Fibroblast of lung (primary cell): ENCODE measurements around the gene JAG2. TPM values are rescaled to one million over a fixed set of nuclear protein-coding genes. Genes with fewer than 3 reads are reported as not detected.

Source experiments
- DNase-seq, 2 donors: peaks; one replicate each; pipeline versions ENCODE4 v3.0.0 to v3.0.0-alpha.2; 2010; ENCODE audit warnings: low read depth in 2 of 2
- H2AFZ ChIP-seq: 2 replicates; pipeline ENCODE4 v1.5.1; 2012; ENCODE audit warnings: low read length, control low read depth, inconsistent platforms
- H3K27ac ChIP-seq: 2 replicates; pipeline ENCODE4 v1.5.1; 2011; ENCODE audit warnings: low read length, control low read depth; ENCODE audit not compliant: insufficient read depth
- H3K27me3 ChIP-seq: 2 replicates; pipeline ENCODE4 v1.5.1; 2011; ENCODE audit warnings: mild to moderate bottlenecking, low read length; ENCODE audit not compliant: control insufficient read depth, insufficient read depth
- H3K36me3 ChIP-seq: 2 replicates; pipeline ENCODE4 v1.5.1; 2011; ENCODE audit warnings: low read length; ENCODE audit not compliant: control insufficient read depth, insufficient read depth
- H3K4me1 ChIP-seq: 2 replicates; pipeline ENCODE4 v1.5.1; 2011; ENCODE audit warnings: low read length; ENCODE audit not compliant: control insufficient read depth, insufficient read depth; ENCODE audit errors: extremely low read depth
- H3K4me2 ChIP-seq: 2 replicates; pipeline ENCODE4 v1.5.1; 2011; ENCODE audit warnings: low read length, control low read depth; ENCODE audit not compliant: insufficient read depth; ENCODE audit errors: extremely low read depth
- H3K4me3 ChIP-seq, 4 experiments: fragments of 200-600 bp in 1 of 4; sonication (generic) in 1 of 4; replicated peaks in 1 of 4; 2 replicates each; pipeline ENCODE4 v1.5.1; 2011 to 2016; ENCODE audit warnings: low read length in 4 of 4, low read depth in 3 of 4, mild to moderate bottlenecking in 3 of 4, control low read depth in 2 of 4, inconsistent platforms in 1 of 4, mixed read lengths in 1 of 4; ENCODE audit not compliant: insufficient read depth in 1 of 4; ENCODE audit errors: control extremely low read depth in 1 of 4
- H3K79me2 ChIP-seq: 2 replicates; pipeline ENCODE4 v1.5.1; 2012; ENCODE audit warnings: mild to moderate bottlenecking, low read length, inconsistent platforms; ENCODE audit not compliant: control insufficient read depth, insufficient read depth
- H3K9ac ChIP-seq: 2 replicates; pipeline ENCODE4 v1.5.1; 2011; ENCODE audit warnings: mild to moderate bottlenecking, low read length, control low read depth; ENCODE audit not compliant: insufficient read depth
- H3K9me3 ChIP-seq: 2 replicates; pipeline ENCODE4 v1.5.1; 2012; ENCODE audit warnings: low read depth, low read length; ENCODE audit not compliant: control insufficient read depth, insufficient read depth
- H4K20me1 ChIP-seq: 2 replicates; pipeline ENCODE4 v1.5.1; 2011; ENCODE audit warnings: low read length; ENCODE audit not compliant: control insufficient read depth, insufficient read depth; ENCODE audit errors: extremely low read depth
- EZH2 ChIP-seq: IDR thresholded peaks from 2 replicates; pipeline ENCODE4 v1.5.1; 2012; ENCODE audit warnings: low read length, control low read depth, mild to moderate bottlenecking; ENCODE audit errors: missing control alignments
- polyA plus RNA-seq, 2 donors: library from polyadenylated mRNA; depleted of rRNA in 1 of 2; stranded (reverse) in 1 of 2; unstranded in 1 of 2; fragments of >200 nt; gene quantifications; 2 replicates each; pipeline ENCODE4 v1.2.1, GENCODE V29; 2011 to 2012; ENCODE audit warnings: missing spikeins in 1 of 2
- total RNA-seq: library from RNA; depleted of rRNA; stranded (reverse); fragments of >200 nt; gene quantifications from 2 replicates; pipeline ENCODE4 v1.2.1, GENCODE V29; 2014
- TF ChIP-seq, protein P1 (sequence below), 2 donors: IDR thresholded peaks in 1 of 2; conservative IDR thresholded peaks in 1 of 2; 1 replicate in 1 of 2; 2 replicates in 1 of 2; pipeline ENCODE4 v1.5.1; 2011 to 2012; ENCODE audit warnings: low read length in 2 of 2, control low read depth in 1 of 2, inconsistent platforms in 1 of 2, low read depth in 1 of 2, mild to moderate bottlenecking in 1 of 2

The JAG2 gene
- total and polyA plus RNA-seq, 2 donors (not counting 1 experiment from before 2014, with no cell fraction given) = 0.51 to 1.8 TPM

DNA sequence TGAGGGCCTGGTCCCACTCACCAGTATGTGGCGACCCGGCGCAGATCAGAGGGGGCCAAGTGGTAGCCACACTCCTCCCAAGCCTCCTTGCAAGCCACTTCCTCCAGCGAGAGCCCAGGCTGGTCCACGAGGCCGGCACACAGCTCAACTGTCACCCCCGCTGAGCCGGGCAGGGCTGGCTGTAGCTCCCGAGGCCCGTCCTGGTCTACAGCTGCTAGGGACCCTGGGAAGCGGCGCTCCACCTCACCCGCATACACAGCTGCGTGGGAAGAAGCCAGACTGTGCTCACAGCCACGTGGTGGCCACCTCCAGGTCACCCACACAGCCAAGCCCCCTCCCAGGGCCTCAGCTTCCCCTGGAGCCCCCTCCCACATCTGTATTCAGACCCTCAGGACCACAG is 7.9 kb upstream of the JAG2 start:
- H3K4me2 ChIP-seq = no peak overlapping the region

DNA sequence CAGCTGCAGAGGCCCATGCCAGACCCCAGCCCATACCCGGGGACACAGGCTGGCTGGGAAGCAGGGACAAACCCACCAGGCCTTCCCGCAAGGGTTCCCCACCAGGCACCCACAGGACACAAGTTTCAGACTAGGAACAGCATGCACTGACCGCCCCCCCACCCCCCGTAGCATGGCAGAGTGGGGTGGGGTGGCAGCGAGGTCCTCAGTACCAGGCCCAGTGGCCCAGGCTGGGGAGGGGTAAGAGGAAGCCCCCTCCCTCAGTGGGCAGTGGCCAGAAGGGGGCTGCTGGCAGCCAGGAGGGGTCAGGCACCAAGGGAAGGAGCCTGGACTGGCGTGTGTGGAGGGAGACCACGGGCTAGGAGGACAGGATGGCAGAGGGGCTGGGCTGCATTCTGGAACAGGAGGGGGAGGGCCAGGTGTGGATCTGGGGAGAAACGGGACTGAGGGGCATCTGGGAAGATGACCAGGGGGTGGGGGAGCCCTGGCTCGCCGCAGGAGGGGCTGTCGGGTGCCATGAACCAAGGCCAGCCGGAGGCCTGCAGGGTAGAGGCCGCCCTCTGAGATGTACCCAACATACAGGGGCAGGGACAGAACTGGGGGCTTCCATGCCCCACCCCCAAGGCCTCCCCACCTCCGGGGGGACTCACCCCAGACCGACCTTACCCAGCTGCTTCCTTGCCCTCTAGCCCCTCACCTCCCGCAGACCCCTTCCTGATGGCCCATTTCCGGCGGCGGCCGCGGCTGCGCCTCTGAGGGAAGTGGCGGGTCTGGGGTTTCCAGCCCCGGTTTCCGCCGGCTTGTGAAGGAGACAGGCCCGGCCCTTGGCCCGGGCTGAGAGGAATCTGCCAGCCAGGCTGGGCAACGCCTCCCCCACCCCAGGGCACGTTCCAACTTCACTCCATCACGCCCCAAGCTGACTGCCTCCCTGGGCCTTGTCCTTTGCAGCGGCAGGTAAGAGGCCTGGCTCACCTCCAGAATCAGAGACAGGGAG is 5.6 kb upstream of the JAG2 start:
- H3K9ac ChIP-seq = no peak overlapping the region

More for the DNA sequence above, 7.9 kb upstream of the JAG2 start:
- Histone ChIP-seq H3K27me3 (no peaks in the 10 kb centered on the region), H3K4me1 (no peaks in the 10 kb centered on the region), H3K9ac (no peak overlapping the region), H3K79me2 (no peaks in the 10 kb centered on the region), H2AFZ (no peak overlapping the region), H3K9me3 (no peaks in the 10 kb centered on the region), H3K4me3 (no peak overlapping the region), H4K20me1 (no peaks in the 10 kb centered on the region), H3K27ac (no peak overlapping the region), H3K36me3 (no peaks in the 10 kb centered on the region)
- TF ChIP-seq EZH2 = no peak
- TF ChIP-seq, protein P1, sequence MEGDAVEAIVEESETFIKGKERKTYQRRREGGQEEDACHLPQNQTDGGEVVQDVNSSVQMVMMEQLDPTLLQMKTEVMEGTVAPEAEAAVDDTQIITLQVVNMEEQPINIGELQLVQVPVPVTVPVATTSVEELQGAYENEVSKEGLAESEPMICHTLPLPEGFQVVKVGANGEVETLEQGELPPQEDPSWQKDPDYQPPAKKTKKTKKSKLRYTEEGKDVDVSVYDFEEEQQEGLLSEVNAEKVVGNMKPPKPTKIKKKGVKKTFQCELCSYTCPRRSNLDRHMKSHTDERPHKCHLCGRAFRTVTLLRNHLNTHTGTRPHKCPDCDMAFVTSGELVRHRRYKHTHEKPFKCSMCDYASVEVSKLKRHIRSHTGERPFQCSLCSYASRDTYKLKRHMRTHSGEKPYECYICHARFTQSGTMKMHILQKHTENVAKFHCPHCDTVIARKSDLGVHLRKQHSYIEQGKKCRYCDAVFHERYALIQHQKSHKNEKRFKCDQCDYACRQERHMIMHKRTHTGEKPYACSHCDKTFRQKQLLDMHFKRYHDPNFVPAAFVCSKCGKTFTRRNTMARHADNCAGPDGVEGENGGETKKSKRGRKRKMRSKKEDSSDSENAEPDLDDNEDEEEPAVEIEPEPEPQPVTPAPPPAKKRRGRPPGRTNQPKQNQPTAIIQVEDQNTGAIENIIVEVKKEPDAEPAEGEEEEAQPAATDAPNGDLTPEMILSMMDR (conservative IDR thresholded peaks at IDR 0.05 in 1 of 2, IDR thresholded peaks at IDR 0.05 in 1 of 2; ENCODE audit: low read depth in 1 of 2, low read length in 2 of 2) = no peak
- no peak for DNase-seq

DNA sequence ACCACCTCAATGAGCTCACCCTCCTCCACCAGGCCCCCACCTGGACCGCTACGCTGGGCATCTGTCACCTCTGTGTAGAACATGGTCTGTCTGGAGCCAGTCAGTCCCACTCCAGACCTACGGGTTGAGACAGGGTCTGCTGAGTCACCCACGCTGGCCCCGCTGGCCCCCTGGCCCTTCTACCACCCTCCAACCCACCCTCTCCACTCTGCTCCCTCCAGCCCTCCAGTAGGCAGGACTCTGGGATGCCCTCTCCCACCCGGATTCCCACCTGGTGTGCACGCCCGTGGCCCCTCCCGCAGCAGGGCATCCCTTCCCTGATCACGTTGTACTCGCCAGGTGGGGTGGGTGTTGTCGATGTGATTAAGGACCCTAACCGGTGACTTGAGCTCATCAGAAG is 4.6 kb upstream of the JAG2 start:
- Histone ChIP-seq H3K4me2 (no peak overlapping the region), H4K20me1 (no peaks in the 10 kb centered on the region)

More for the DNA sequence above, 5.6 kb upstream of the JAG2 start:
- no peak overlapping the region for H2AFZ ChIP-seq
- H3K4me1 ChIP-seq = peaks cover 4% of the 10 kb centered on the region
- H4K20me1 ChIP-seq = no peaks in the 10 kb centered on the region
- H3K4me2 ChIP-seq = no peak overlapping the region
- no peak for TF ChIP-seq EZH2
- TF ChIP-seq, protein P1 (conservative IDR thresholded peaks at IDR 0.05 in 1 of 2, IDR thresholded peaks at IDR 0.05 in 1 of 2; ENCODE audit: low read depth in 1 of 2, low read length in 2 of 2) = no peak
- no peak overlapping the region for H3K4me3 ChIP-seq
- H3K9me3 ChIP-seq = no peaks in the 10 kb centered on the region
- no peaks in the 10 kb centered on the region for H3K79me2 ChIP-seq
- H3K27me3 ChIP-seq = peaks cover 7% of the 10 kb centered on the region
- H3K36me3 ChIP-seq = no peaks in the 10 kb centered on the region
- no peak for DNase-seq
- no peak overlapping the region for H3K27ac ChIP-seq

More for the DNA sequence above, 4.6 kb upstream of the JAG2 start:
- Histone ChIP-seq H3K79me2 (no peaks in the 10 kb centered on the region), H3K27me3 (peaks cover 10% of the 10 kb centered on the region), H3K27ac (no peak overlapping the region), H3K36me3 (no peaks in the 10 kb centered on the region), H3K4me3 (no peak overlapping the region), H3K9ac (no peak overlapping the region), H3K9me3 (no peaks in the 10 kb centered on the region), H3K4me1 (peaks cover 4% of the 10 kb centered on the region), H2AFZ (no peak overlapping the region)
- TF ChIP-seq EZH2 = no peak
- TF ChIP-seq, protein P1 (conservative IDR thresholded peaks at IDR 0.05 in 1 of 2, IDR thresholded peaks at IDR 0.05 in 1 of 2; ENCODE audit: low read depth in 1 of 2, low read length in 2 of 2) = no peak
- no peak for DNase-seq
